HS-27A (cell line): Measurements from ENCODE around the gene SKI.

Source experiments
- DNase-seq: peaks from one replicate; pipeline ENCODE4 v3.0.0-alpha.2; 2012; ENCODE audit warnings: low read depth, missing footprints

SKI gene

DNA sequence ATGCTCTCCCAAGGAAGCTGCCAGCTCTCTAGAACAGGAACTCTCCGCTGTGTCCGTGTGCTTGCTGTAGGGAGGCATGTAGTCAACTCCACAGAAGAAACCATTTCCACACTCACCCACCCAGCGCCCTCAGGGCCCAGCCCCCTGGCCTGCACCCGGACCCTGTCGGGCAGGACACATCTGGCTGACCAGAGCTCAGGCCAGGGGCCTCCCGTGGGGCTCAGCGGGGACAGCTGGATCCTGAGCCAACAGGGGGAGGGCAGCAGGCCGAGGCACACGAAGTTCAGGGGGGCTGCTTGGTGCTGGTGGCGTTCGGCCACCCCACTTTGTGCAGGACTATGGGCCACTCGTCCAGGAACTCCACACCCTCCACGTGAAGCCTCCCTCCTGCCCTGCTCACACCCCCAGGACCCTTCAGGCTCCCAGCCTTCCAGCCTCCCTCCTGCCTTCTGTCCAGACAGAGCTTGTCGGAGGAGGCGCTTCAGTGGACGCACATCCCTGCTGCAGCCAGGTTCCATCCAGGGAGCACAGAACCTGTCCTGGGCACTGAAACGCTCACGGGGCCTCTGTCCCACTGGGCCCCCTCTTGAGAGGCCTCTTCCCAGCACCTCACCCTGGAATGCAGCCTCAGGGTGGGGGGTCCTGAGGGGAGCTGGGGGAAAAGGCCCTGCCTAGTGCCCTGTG, 18.6 kb upstream of the SKI start:
- DNase-seq = no peak

DNA sequence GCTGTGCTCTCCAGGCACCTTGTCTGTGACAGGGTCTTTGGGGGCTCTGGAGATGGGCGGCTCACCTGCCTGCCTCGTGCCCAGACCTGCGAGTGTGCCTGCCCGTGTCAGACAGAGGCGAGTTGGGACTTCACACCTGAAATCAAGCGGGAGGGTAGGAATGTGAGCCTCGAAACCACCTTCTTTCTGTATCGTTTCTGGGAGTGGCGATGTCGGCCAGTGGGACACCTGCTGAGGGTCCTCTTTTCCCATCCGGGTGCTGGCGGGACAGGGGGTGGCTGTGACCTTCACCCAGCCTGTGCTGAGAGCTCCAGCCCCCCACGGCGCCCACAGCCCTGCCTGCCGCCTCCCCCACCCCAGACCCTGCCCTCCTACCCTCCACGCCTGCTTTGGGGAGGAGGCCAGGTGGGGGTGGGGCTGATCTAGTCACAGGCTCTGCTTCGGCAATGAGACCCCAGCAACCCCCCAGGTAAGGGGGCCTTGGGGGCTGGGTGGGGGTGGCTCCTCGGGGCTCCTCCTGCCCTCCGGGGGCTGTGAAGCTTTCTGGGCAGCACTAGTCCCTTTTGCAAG, 17.9 kb upstream of the SKI start:
- DNase-seq = no peak

DNA sequence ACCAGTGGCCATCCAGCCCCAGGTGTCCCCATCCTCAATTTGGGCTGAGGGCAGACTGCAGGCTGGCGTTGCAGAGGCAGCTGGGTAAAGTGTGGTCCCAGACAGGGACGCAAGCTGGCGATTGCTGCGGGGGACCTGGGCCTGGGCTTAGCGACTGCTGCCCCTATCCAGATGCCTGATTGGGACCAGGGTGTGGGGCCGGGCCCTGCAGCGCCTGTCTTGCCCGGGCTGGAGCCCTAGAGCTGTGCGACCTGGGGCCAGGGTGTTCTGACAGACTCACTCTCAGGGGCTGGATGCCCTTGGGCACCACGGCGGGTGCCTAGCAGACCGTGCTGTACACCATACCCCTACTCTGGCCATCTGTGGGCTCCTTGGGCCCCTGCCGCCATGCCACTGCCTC, 17.3 kb upstream of the SKI start:
- DNase-seq = no peak

GRCh38 chr1:2212274-2212531, 15.9 kb upstream of the SKI start:
- DNase-seq = no peak

DNA sequence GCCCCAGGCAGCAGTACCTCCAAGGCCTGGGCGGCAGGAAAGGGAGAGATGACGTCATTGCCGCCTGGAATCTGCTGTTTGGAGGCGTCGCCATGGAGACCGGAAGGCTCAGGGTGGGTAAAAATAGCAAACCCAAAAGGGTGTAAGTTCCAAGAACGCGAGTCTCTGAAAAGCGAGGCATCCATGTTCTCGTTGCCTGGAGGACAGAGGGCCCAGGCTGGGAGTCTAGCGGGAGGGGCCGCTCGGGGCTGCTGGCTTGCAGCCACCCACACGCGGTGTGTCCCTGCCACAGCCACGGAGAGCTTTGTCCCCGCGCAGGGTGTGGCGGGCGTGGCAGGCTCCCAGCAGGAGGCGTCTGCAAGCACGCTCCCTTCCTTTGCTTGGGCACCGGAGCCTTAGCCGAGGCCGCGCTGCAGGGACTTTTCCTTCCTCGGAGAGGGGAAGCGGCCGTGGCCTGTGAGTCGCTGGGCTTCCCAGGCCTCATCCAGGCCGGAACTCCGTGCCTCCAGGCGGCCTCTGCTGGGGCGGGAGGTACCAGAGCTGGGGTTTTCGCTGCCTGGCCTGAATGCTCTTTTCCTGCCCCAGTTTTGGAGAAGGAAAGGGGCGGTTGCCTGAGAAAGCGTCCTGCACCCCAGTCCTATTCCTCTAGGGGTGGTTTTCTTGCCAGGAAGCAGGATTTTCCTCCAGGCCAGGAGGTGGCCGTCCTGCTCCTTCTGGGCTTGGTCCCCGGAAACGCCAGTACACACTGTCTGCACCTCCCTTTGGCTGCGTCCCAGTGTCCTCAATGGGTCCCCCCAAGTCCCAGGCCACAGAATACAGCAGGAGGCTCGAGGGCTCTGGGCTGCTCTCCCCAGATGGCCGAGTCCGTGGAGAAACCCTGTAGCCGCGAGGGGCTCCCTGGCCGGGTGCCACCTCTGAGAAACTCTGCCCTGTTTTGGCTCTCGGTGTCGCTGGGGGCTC, 15.3 kb upstream of the SKI start:
- DNase-seq = peak; percentile 94

DNA sequence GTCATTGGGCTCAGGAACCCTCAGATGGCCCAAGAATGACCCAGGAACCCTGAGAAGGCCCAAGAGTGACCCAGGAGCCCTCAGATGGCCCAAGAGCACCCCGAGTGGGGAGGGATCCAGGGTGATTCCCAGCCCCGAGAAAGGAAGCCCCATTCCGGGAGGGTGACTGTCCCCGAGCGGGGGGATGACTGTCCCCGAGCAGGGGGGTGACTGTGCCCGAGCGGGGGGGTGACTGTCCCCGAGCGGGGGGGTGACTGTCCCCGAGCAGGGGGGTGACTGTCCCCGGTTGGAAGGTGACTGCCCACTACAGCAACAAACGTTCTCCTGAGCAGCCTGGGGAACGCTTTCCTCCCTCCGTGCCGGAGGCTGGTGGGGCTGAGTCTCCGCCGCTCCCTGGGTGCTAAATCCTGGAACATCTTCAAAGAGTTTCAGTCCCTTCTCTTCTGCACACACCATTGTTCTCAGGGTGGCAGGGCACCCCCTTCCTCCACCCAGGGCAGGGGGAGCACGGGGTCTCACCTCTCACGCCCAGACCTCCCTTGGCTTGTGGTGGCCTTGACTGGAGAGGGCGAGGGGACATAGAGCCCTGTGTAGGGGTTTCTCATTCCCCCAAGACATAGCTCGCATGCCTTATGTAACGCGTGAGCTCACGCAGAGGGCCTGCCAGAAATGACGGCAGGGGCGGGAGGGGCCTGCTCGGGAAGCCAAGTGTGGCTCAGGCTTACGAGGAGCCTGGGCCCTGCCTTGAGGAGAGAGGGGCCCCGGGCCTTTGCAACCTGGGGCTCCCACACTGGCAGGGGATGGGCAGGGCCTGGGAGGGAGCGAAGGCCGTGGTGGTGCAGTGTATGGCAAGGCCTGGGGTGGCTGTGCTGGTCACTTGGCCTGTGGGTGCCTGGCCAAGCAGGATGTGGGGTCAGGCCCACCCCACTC, 14.3 kb upstream of the SKI start:
- no peak for DNase-seq

- no peak for DNase-seq
These were observed 13.4 kb upstream of the SKI start for GRCh38 chr1:2214541-2215241.

GRCh38 chr1:2215329-2215728, 12.8 kb upstream of the SKI start:
- no peak for DNase-seq

- no peak for DNase-seq
These were observed 12.0 kb upstream of the SKI start for GRCh38 chr1:2215909-2216766.

DNA sequence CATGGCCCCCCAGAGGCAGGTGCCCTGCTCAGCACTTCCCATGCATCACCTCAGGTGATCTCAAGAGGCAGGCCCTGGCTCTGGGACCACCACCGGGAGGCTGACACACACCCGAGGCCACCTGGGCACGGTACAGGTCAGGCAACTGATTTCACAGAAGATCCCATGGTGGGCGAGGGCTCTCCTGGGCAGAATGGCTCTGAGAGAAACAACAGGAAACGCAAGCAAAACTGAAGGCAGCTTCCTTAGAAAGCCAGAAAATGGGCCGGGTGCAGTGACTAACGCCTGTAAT, 11.4 kb upstream of the SKI start:
- DNase-seq = no peak

DNA sequence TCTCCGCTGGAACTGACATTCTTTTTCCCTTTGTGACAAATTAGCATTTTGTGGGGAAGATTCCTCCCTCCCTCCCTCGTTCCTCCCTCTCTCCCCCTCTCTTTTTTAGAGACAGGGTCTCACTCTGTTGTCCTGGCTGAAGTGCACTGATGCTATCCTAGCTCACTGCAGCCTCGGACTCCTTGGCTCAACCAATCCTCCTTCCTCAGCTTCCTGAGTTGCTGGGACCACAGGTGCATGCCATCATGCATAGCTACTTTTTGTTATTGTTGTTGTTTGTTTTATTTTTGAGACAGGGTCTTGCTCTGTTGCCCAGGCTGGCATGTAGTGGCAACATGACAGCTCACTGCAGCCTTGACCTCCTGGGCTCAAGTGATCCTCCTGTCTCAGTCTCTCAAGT, 6.8 kb upstream of the SKI start:
- no peak for DNase-seq

GRCh38 chr1:2224170-2224584, 3.9 kb upstream of the SKI start:
- DNase-seq = no peak

- DNase-seq = no peak
These were observed 3.3 kb upstream of the SKI start for GRCh38 chr1:2224631-2225428.

- no peak for DNase-seq
These were observed 1.4 kb upstream of the SKI start for GRCh38 chr1:2226525-2227345.

DNA sequence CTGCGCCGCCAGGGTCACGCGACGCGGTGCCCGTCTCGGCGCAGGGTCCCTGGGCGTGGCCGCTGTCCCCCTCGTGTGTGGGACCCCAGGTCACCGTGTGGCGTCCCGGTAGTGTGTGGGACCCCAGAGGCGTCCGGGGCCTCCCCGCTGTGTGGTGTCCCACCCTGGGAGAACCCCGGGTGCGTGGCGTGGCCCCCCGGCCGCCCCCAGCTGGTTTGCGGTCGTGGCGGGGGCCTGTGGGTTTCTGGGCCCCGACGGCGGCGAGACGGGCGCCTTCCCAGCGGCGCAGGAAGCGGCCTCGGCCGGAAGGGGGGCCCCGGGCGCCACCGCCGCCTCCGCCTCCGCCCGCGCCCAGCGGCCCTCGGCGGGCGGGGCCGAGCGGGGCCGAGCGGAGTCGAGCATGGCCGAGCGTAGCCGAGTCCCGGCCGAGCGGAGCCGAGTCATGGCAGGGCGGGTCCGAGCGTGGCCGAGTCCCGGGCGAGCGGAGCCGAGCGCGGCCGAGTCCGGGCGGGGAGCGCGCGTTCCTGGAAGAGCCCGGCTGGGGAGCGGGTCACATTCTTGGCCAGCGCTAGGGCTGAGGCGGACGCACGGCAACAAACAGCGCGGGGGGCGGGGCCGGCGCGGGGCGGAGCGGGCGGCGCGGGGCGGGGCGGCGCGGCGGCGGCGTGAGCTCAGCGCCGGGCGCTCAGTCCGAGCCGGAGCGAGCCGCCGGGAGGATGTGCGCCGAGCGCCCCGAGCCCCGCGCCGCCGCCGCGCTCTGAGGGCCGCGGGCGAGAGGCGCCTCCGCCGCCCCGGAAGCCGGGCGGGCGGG, 568 bp upstream of the SKI start:
- peak; percentile 83 for DNase-seq

- DNase-seq = no peak
These were observed 546 bp downstream of the SKI start for GRCh38 chr1:2228694-2229036.

- DNase-seq = no peak
These were observed 1.1 kb downstream of the SKI start for GRCh38 chr1:2229037-2229864.
